ENCODE results near the gene LDLRAD3. TPM values are rescaled to one million over a fixed set of nuclear protein-coding genes. Genes with fewer than 3 reads are reported as not detected.

LDLRAD3 gene
- polyA plus RNA-seq, 3 donors: 7.3 to 14.1 (median 10.4) TPM

DNA sequence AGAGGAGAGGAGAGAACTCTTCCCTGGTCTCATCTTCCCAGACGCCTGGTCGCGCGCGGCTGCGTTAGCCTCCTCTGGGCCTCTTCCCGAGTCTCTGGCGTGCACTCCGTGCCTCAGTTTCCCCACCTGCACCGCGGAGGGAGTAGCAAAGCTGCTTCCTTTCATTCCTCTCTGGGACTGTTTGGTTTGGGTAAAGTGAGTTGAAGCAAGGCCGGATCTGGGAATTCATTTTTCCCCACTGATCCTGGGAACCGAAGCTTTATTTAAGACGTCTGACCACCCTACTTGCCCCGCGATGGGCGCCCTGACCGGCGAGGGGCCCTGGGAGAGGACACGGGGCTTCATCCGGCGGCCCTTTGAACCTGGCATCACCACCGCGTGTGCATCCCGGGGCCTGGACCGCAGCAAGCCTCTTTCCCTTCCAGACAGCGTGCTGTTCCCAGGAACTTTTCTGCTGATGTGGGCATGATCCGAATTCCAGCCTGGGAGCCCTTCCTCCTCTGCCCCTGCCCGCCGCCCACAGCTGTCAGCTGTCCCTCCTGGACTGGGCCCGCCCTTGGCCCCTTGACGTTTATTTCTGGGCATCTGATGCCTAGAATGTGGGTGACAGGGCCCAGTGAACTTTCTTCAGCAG is 758 bp downstream of the LDLRAD3 start:
- peaks cover 28% of the 10 kb centered on the region for H3K79me2 ChIP-seq (ENCODE audit: insufficient read depth, low read length)

DNA sequence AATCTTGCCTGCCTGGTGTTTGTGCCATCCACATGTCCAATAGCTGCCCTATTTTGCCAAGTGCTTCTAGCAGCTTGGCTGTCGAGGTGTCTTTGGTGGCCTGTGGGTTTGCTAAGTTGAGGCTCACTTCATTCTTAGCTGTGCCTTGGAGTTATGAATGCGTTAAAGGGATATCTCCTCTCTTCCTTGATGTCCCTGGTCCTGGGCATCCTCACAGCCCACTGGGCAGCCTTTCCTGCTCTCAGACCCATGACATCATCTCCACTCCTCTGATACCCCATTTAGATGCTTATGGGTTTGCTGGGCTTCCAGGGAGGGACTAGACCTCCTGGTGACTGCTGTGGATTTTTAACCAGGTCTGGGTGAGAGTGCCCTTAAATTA is 1.3 kb downstream of the LDLRAD3 start:
- Mint-ChIP-seq H3K36me3 (peaks cover 1 to 4% of the 10 kb centered on the region in 2 donors), H3K27ac (no peak overlapping the region), H3K4me1 (peaks cover 51% of the 10 kb centered on the region), H3K9me3 (no peaks in the 10 kb centered on the region), H3K4me3 (peak overlapping the region; percentile 95 to 96), H3K27me3 (ENCODE audit: low read depth in 3 of 3) (peaks cover 6 to 18% (median 18%) of the 10 kb centered on the region in 3 donors)
- Histone ChIP-seq H3K9ac (ENCODE audit: insufficient read depth, low read length, poor library complexity, severe bottlenecking) (no peak overlapping the region), H3K79me2 (ENCODE audit: insufficient read depth, low read length) (peaks cover 28% of the 10 kb centered on the region), H3K36me3 (replicated peaks in 1 of 2; ENCODE audit: control insufficient read depth in 1 of 2, insufficient read depth in 2 of 2, low read length in 2 of 2) (no peaks in the 10 kb centered on the region), H3K4me3 (replicated peaks in 1 of 3; ENCODE audit: low read depth in 2 of 3, low read length in 3 of 3) (peak overlapping the region in 2 of 3 experiments; percentile 66 to 84), H3K4me2 (replicated peaks; ENCODE audit: extremely low read depth, low read length, poor library complexity, severe bottlenecking) (peak overlapping the region; percentile 95), H3K27me3 (ENCODE audit: control insufficient read depth in 2 of 2, insufficient read depth in 2 of 2, low read length in 2 of 2) (no peaks in the 10 kb centered on the region), H2AFZ (ENCODE audit: insufficient read depth, low read depth, low read length, poor library complexity, severe bottlenecking) (peak overlapping the region; percentile 94), H3K9me3 (replicated peaks in 1 of 2; ENCODE audit: control insufficient read depth in 1 of 2, insufficient read depth in 1 of 2, low read length in 2 of 2) (no peaks in the 10 kb centered on the region), H3K4me1 (ENCODE audit: control insufficient read depth in 1 of 2, insufficient read depth in 2 of 2, low read length in 2 of 2) (peaks cover 24 to 31% of the 10 kb centered on the region in 2 donors), H4K20me1 (ENCODE audit: insufficient read depth, low read length) (peaks cover 26% of the 10 kb centered on the region), H3K27ac (ENCODE audit: low read depth in 1 of 2, low read length in 2 of 2) (no peak overlapping the region)
- intact Hi-C loops (cut with micrococcal nuclease): loop anchor here in 1 of 2 donors (10.0 kb wide), 1 partner anchor 550 kb away; no protein-coding TSS in a partner anchor
- TF ChIP-seq, protein P1, sequence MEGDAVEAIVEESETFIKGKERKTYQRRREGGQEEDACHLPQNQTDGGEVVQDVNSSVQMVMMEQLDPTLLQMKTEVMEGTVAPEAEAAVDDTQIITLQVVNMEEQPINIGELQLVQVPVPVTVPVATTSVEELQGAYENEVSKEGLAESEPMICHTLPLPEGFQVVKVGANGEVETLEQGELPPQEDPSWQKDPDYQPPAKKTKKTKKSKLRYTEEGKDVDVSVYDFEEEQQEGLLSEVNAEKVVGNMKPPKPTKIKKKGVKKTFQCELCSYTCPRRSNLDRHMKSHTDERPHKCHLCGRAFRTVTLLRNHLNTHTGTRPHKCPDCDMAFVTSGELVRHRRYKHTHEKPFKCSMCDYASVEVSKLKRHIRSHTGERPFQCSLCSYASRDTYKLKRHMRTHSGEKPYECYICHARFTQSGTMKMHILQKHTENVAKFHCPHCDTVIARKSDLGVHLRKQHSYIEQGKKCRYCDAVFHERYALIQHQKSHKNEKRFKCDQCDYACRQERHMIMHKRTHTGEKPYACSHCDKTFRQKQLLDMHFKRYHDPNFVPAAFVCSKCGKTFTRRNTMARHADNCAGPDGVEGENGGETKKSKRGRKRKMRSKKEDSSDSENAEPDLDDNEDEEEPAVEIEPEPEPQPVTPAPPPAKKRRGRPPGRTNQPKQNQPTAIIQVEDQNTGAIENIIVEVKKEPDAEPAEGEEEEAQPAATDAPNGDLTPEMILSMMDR (IDR thresholded peaks at IDR 0.05): no peak
- no CpG with 5 or more reads among the region's 2 CpGs for WGBS (ENCODE audit: insufficient coverage)
- DNase-seq: no peak

More for the DNA sequence above, 758 bp downstream of the LDLRAD3 start:
- Histone ChIP-seq H3K4me2 (replicated peaks; ENCODE audit: extremely low read depth, low read length, poor library complexity, severe bottlenecking) (peak overlapping the region; percentile 95), H3K9me3 (replicated peaks in 1 of 2; ENCODE audit: control insufficient read depth in 1 of 2, insufficient read depth in 1 of 2, low read length in 2 of 2) (no peaks in the 10 kb centered on the region), H4K20me1 (ENCODE audit: insufficient read depth, low read length) (peaks cover 21% of the 10 kb centered on the region), H3K9ac (ENCODE audit: insufficient read depth, low read length, poor library complexity, severe bottlenecking) (peak overlapping the region; percentile 67), H3K36me3 (replicated peaks in 1 of 2; ENCODE audit: control insufficient read depth in 1 of 2, insufficient read depth in 2 of 2, low read length in 2 of 2) (no peaks in the 10 kb centered on the region), H3K4me3 (replicated peaks in 1 of 3; ENCODE audit: low read depth in 2 of 3, low read length in 3 of 3) (peak overlapping the region; percentile 66 to 84 (median 77)), H3K27ac (ENCODE audit: low read depth in 1 of 2, low read length in 2 of 2) (peak overlapping the region in 1 of 2 donors; percentile 45), H2AFZ (ENCODE audit: insufficient read depth, low read depth, low read length, poor library complexity, severe bottlenecking) (peak overlapping the region; percentile 94), H3K4me1 (ENCODE audit: control insufficient read depth in 1 of 2, insufficient read depth in 2 of 2, low read length in 2 of 2) (peaks cover 24 to 31% of the 10 kb centered on the region in 2 donors), H3K27me3 (ENCODE audit: control insufficient read depth in 2 of 2, insufficient read depth in 2 of 2, low read length in 2 of 2) (no peaks in the 10 kb centered on the region)
- Mint-ChIP-seq H3K27ac (peak overlapping the region in 6 of 7 donors; percentile 49 to 89 (median 82)), H3K4me3 (peak overlapping the region; percentile 95 to 96), H3K36me3 (peaks cover 1 to 4% of the 10 kb centered on the region in 2 donors), H3K4me1 (peaks cover 51% of the 10 kb centered on the region), H3K27me3 (ENCODE audit: low read depth in 3 of 3) (peaks cover 5 to 22% (median 21%) of the 10 kb centered on the region in 3 donors), H3K9me3 (no peaks in the 10 kb centered on the region)
- 86% methylated on average over 21 of the region's 32 CpGs for WGBS (ENCODE audit: insufficient coverage)
- no peak for DNase-seq
- intact Hi-C loops (cut with micrococcal nuclease): loop anchor here in 1 of 2 donors (10.0 kb wide), 1 partner anchor 550 kb away; no protein-coding TSS in a partner anchor
- TF ChIP-seq, protein P1 (IDR thresholded peaks at IDR 0.05): no peak
